Mesendoderm (in vitro differentiated cells): ENCODE results near the gene MIOS.

ENCODE experiments used
- DNase-seq: peaks from one replicate; pipeline ENCODE4 v3.0.0; 2013
- H2AK5ac ChIP-seq: 2 replicates; pipeline ENCODE4 v1.6.1; 2013; ENCODE audit warnings: low read length, inconsistent platforms
- H2BK120ac ChIP-seq: 2 replicates; pipeline ENCODE4 v1.6.1; 2013; ENCODE audit warnings: low read depth, mild to moderate bottlenecking, low read length, moderate library complexity, mixed read lengths
- H2BK15ac ChIP-seq: replicated peaks from 2 replicates; pipeline ENCODE4 v1.6.1; 2013; ENCODE audit warnings: low read depth, mild to moderate bottlenecking, moderate library complexity
- H2BK5ac ChIP-seq: 2 replicates; pipeline ENCODE4 v1.6.1; 2013; ENCODE audit warnings: low read length, inconsistent platforms
- H3K18ac ChIP-seq: 2 replicates; pipeline ENCODE4 v1.6.1; 2013; ENCODE audit warnings: mild to moderate bottlenecking, low read length, mixed read lengths
- H3K23ac ChIP-seq: one replicate; pipeline ENCODE4 v1.6.1; 2013; ENCODE audit warnings: low read length
- H3K27ac ChIP-seq: 2 replicates; pipeline ENCODE4 v1.5.1; 2013; ENCODE audit warnings: low read depth, mild to moderate bottlenecking, inconsistent platforms, low read length, moderate library complexity
- H3K27me3 ChIP-seq: 2 replicates; pipeline ENCODE4 v1.6.1; 2013; ENCODE audit warnings: low read length, control low read depth, mild to moderate bottlenecking, inconsistent platforms; ENCODE audit not compliant: insufficient read depth, poor library complexity
- H3K36me3 ChIP-seq: 2 replicates; pipeline ENCODE4 v1.6.1; 2013; ENCODE audit warnings: low read length, inconsistent platforms; ENCODE audit not compliant: control insufficient read depth, insufficient read depth
- H3K4ac ChIP-seq: one replicate; pipeline ENCODE4 v1.6.1; 2013; ENCODE audit warnings: low read depth, mild to moderate bottlenecking, low read length, moderate library complexity
- H3K4me1 ChIP-seq: 2 replicates; pipeline ENCODE4 v1.6.1; 2013; ENCODE audit warnings: low read depth, low read length, inconsistent platforms; ENCODE audit not compliant: control insufficient read depth
- H3K4me2 ChIP-seq: 2 replicates; pipeline ENCODE4 v1.6.1; 2013; ENCODE audit warnings: low read length
- H3K4me3 ChIP-seq: 2 replicates; pipeline ENCODE4 v1.5.1; 2013; ENCODE audit warnings: mild to moderate bottlenecking, low read length
- H3K56ac ChIP-seq: one replicate; pipeline ENCODE4 v1.6.1; 2013; ENCODE audit warnings: low read length
- H3K79me1 ChIP-seq: 2 replicates; pipeline ENCODE4 v1.6.1; 2013; ENCODE audit warnings: low read length, inconsistent platforms
- H3K79me2 ChIP-seq: 2 replicates; pipeline ENCODE4 v1.6.1; 2013; ENCODE audit warnings: mild to moderate bottlenecking, low read length; ENCODE audit not compliant: control insufficient read depth, insufficient read depth
- H3K9ac ChIP-seq: 2 replicates; pipeline ENCODE4 v1.6.1; 2013; ENCODE audit warnings: low read length, inconsistent platforms
- H4K5ac ChIP-seq: one replicate; pipeline ENCODE4 v1.6.1; 2013; ENCODE audit warnings: low read length
- H4K8ac ChIP-seq: one replicate; pipeline ENCODE4 v1.6.1; 2013; ENCODE audit warnings: low read depth, mild to moderate bottlenecking, control low read depth, low read length, moderate library complexity
- WGBS: extraction: QIAGEN DNeasy Blood & Tissue Kit; methylation state at CpG from one replicate; pipeline ENCODE4 v1.1.7; 2013; ENCODE audit warnings: low lambda C conversion rate, missing lambda C conversion rate; ENCODE audit not compliant: insufficient coverage; ENCODE audit errors: extremely low coverage; 5-methylcytosine and 5-hydroxymethylcytosine counted together

The MIOS gene

GRCh38 chr7:7548407-7548806 lies 18.3 kb upstream of the MIOS start:
- Histone ChIP-seq H3K4ac (no peak overlapping the region), H3K9ac (no peak overlapping the region), H3K4me2 (no peak overlapping the region), H3K27me3 (no peaks in the 10 kb centered on the region), H2BK5ac (no peak overlapping the region), H2BK120ac (no peak overlapping the region), H3K56ac (no peak overlapping the region), H3K79me2 (no peaks in the 10 kb centered on the region), H3K79me1 (no peaks in the 10 kb centered on the region), H2BK15ac (no peak overlapping the region), H2AK5ac (no peak overlapping the region), H4K5ac (no peak overlapping the region), H3K18ac (no peak overlapping the region), H3K4me1 (no peaks in the 10 kb centered on the region), H3K4me3 (no peak overlapping the region), H3K27ac (no peak overlapping the region), H3K23ac (no peak overlapping the region), H3K36me3 (no peaks in the 10 kb centered on the region), H4K8ac (no peak overlapping the region)
- WGBS, result no CpG with 5 or more reads among the region's 3 CpGs
- DNase-seq, result no peak

DNA sequence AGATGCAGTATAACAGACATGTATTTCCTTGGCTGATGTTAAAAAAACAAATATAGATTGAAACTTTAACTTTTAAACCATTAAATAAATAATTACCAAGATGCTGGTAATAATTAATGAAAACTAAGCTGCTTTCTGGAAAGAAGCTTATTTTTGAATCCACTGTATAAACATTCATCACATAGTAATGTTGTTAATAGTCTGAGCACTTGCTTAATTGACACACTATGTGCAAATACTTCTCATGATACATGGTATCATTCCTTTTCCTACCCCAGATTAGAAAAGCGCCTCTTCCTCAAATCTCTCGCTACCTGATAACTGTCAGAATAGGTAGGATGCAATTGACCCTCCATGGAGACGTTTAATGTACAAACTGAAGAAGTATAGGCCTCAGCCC lies 16.0 kb upstream of the MIOS start:
- WGBS, result no CpG with 5 or more reads among the region's 3 CpGs
- H3K9ac ChIP-seq, result no peak overlapping the region
- H2BK5ac ChIP-seq, result no peak overlapping the region
- no peaks in the 10 kb centered on the region for H3K27me3 ChIP-seq
- no peak overlapping the region for H4K8ac ChIP-seq
- H2BK120ac ChIP-seq, result no peak overlapping the region
- H3K23ac ChIP-seq, result no peak overlapping the region
- H3K4me2 ChIP-seq, result no peak overlapping the region
- no peaks in the 10 kb centered on the region for H3K79me2 ChIP-seq
- H3K4me3 ChIP-seq, result no peak overlapping the region
- no peak overlapping the region for H3K27ac ChIP-seq
- no peak overlapping the region for H4K5ac ChIP-seq
- no peaks in the 10 kb centered on the region for H3K36me3 ChIP-seq
- no peak for DNase-seq
- H3K56ac ChIP-seq, result no peak overlapping the region
- H3K18ac ChIP-seq, result no peak overlapping the region
- no peaks in the 10 kb centered on the region for H3K79me1 ChIP-seq
- H3K4ac ChIP-seq, result no peak overlapping the region
- H2BK15ac ChIP-seq, result no peak overlapping the region
- H2AK5ac ChIP-seq, result no peak overlapping the region
- no peaks in the 10 kb centered on the region for H3K4me1 ChIP-seq

DNA sequence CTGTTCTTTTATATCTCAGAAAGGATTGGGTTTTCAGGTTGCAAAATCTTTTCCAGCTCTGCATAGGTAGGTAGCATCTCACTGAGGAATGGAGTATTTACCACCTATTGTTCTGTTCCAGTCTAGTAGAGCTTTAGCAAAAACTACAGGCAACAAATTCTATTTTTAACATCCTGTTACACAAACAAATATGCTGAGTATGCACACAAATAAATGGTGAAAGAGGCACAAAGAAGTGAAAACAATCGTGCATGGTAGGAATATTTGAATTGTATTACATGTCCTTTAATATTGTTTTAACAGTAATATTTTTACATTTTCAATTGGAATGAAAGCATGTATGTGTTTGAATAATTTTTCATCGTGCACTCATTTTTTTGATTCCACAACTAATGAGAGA lies 14.5 kb upstream of the MIOS start:
- no peaks in the 10 kb centered on the region for H3K36me3 ChIP-seq
- no peaks in the 10 kb centered on the region for H3K79me1 ChIP-seq
- no CpG with 5 or more reads among the region's 2 CpGs for WGBS
- no peak overlapping the region for H2BK15ac ChIP-seq
- H3K9ac ChIP-seq, result no peak overlapping the region
- H3K27ac ChIP-seq, result no peak overlapping the region
- no peak overlapping the region for H3K23ac ChIP-seq
- H4K5ac ChIP-seq, result no peak overlapping the region
- H3K27me3 ChIP-seq, result no peaks in the 10 kb centered on the region
- no peaks in the 10 kb centered on the region for H3K4me1 ChIP-seq
- H2BK120ac ChIP-seq, result no peak overlapping the region
- no peak for DNase-seq
- H4K8ac ChIP-seq, result no peak overlapping the region
- no peaks in the 10 kb centered on the region for H3K79me2 ChIP-seq
- no peak overlapping the region for H3K18ac ChIP-seq
- no peak overlapping the region for H3K4me3 ChIP-seq
- no peak overlapping the region for H2AK5ac ChIP-seq
- H3K56ac ChIP-seq, result no peak overlapping the region
- H3K4me2 ChIP-seq, result no peak overlapping the region
- H2BK5ac ChIP-seq, result no peak overlapping the region
- H3K4ac ChIP-seq, result no peak overlapping the region

DNA sequence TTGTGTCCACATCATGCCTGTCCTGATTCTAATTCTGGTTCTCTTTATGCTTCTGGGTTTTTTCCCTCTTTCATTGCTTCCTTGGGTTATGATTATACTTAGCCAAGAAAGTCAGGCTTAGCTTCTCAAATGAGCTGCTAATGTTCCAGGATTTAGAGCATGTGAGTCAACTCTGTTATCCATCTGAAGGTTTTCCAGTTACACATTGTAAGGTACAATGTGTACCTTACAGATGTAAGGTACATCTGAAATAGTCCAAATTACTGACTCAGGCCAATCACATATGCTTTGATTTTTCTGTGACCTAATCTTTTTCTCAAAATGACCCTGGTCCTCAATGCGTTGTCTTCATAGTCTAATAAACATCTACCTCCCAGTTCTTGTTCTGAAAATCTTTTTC lies 13.3 kb upstream of the MIOS start:
- Histone ChIP-seq H3K18ac (no peak overlapping the region), H3K79me1 (no peaks in the 10 kb centered on the region), H2BK120ac (no peak overlapping the region), H3K56ac (no peak overlapping the region), H3K27me3 (no peaks in the 10 kb centered on the region), H4K8ac (no peak overlapping the region), H3K36me3 (no peaks in the 10 kb centered on the region), H2BK5ac (no peak overlapping the region), H3K79me2 (no peaks in the 10 kb centered on the region), H2AK5ac (no peak overlapping the region), H3K4ac (no peak overlapping the region), H3K9ac (no peak overlapping the region), H3K23ac (no peak overlapping the region), H2BK15ac (no peak overlapping the region), H3K27ac (no peak overlapping the region), H3K4me2 (no peak overlapping the region), H3K4me1 (no peaks in the 10 kb centered on the region), H3K4me3 (no peak overlapping the region), H4K5ac (no peak overlapping the region)
- no CpG with 5 or more reads among the region's 1 CpG for WGBS
- no peak for DNase-seq

- no peak overlapping the region for H3K56ac ChIP-seq
- no peaks in the 10 kb centered on the region for H3K79me1 ChIP-seq
- no peak overlapping the region for H3K23ac ChIP-seq
- H4K5ac ChIP-seq, result no peak overlapping the region
- H3K9ac ChIP-seq, result no peak overlapping the region
- no peak overlapping the region for H2BK15ac ChIP-seq
- H2AK5ac ChIP-seq, result no peak overlapping the region
- DNase-seq, result no peak
- H2BK120ac ChIP-seq, result no peak overlapping the region
- WGBS, result no CpG with 5 or more reads among the region's 5 CpGs
- no peak overlapping the region for H2BK5ac ChIP-seq
- H3K79me2 ChIP-seq, result no peaks in the 10 kb centered on the region
- no peak overlapping the region for H3K4me3 ChIP-seq
- H3K27ac ChIP-seq, result no peak overlapping the region
- H3K36me3 ChIP-seq, result no peaks in the 10 kb centered on the region
- H4K8ac ChIP-seq, result no peak overlapping the region
- no peaks in the 10 kb centered on the region for H3K27me3 ChIP-seq
- H3K4me2 ChIP-seq, result no peak overlapping the region
- H3K18ac ChIP-seq, result no peak overlapping the region
- no peaks in the 10 kb centered on the region for H3K4me1 ChIP-seq
- no peak overlapping the region for H3K4ac ChIP-seq
Measured at GRCh38 chr7:7554021-7554432, 12.7 kb upstream of the MIOS start.

DNA sequence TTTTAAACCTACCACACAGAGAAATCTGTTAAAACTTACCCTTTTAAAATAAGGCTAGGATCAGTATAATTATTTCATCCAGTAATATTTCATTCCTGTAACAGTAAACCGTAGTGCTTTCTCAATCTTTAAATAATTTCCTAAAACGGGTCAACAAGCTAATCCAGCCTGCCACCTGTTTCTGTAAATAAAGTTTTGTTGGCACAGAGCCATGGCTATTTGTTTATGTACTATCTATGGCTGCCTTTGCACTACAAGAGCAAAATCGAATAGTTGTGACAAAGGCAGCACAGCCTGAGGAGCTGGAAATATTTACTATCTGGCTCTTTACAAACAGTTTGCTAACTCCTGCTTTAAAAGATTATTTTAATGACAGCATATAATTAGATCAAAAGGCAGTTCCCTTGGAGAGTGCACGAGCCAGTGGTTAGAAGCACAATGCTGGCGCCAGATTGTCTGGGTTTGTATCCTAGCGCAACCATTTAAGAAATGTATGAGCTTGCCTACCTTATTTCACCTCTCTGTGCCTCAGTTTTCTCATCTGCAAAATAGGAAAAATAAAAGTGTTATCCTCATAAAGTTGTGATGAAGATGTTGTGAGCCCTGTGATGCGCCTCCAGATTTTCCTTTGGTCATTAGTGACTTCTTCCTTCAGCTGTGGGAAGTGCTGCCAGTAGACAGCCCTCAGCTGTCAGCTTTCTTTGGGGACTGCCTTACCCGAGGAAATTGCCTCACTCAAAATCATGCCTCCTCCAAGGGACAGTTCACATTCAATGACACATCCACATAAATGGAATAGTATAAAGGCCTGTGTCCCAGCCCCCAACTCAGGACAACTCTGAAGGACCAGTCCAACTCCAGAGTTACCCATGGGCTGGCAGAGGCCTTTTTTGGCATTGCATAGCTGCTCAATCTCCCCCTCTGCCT lies 11.8 kb upstream of the MIOS start:
- no peaks in the 10 kb centered on the region for H3K4me1 ChIP-seq

More for the DNA sequence above, 11.8 kb upstream of the MIOS start:
- no CpG with 5 or more reads among the region's 8 CpGs for WGBS
- no peak overlapping the region for H3K4ac ChIP-seq
- H3K4me3 ChIP-seq, result no peak overlapping the region
- no peak overlapping the region for H2BK15ac ChIP-seq
- H3K56ac ChIP-seq, result no peak overlapping the region
- no peak for DNase-seq
- H3K23ac ChIP-seq, result no peak overlapping the region
- H3K27me3 ChIP-seq, result no peaks in the 10 kb centered on the region
- no peak overlapping the region for H3K18ac ChIP-seq
- H2BK5ac ChIP-seq, result no peak overlapping the region
- H2BK120ac ChIP-seq, result no peak overlapping the region
- H4K8ac ChIP-seq, result no peak overlapping the region
- H3K79me1 ChIP-seq, result no peaks in the 10 kb centered on the region
- H3K36me3 ChIP-seq, result no peaks in the 10 kb centered on the region
- no peak overlapping the region for H3K4me2 ChIP-seq
- H4K5ac ChIP-seq, result no peak overlapping the region
- H3K27ac ChIP-seq, result no peak overlapping the region
- H2AK5ac ChIP-seq, result no peak overlapping the region
- H3K9ac ChIP-seq, result no peak overlapping the region
- no peaks in the 10 kb centered on the region for H3K79me2 ChIP-seq
